GM21737 (cell line): ENCODE data around the gene TARBP1.
A peak's percentile ranks its signal among the peaks of the same experiment; 100 is the strongest.
"Not testable (repeated sequence)": the region's sequence is repeated elsewhere in the genome, so short reads cannot be mapped to it uniquely, and the experiment has no call there.

ENCODE experiments used
- ATAC-seq: cut with Tn5 transposase; IDR thresholded peaks from one replicate; pipeline ENCODE4 v1.9.1; 2021; ENCODE audit warnings: mild to moderate bottlenecking, moderate library complexity; ENCODE audit not compliant: unreplicated experiment

TARBP1 gene

DNA sequence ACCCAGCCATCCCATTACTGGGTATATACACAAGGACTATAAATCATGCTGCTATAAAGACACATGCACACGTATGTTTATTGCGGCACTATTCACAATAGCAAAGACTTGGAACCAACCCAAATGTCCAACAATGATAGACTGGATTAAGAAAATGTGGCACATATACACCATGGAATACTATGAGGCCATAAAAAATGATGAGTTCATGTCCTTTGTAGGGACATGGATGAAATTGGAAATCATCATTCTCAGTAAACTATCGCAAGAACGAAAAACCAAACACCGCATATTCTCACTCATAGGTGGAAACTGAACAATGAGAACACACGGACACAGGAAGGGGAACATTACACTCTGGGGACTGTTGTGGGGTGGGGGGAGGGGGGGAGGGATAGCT, 79.5 kb downstream of the TARBP1 start:
- not testable (repeated sequence) for ATAC-seq

- ATAC-seq, result peak; percentile 44
Measured at GRCh38 chr1:234398849-234399381, 80.1 kb downstream of the TARBP1 start.

DNA sequence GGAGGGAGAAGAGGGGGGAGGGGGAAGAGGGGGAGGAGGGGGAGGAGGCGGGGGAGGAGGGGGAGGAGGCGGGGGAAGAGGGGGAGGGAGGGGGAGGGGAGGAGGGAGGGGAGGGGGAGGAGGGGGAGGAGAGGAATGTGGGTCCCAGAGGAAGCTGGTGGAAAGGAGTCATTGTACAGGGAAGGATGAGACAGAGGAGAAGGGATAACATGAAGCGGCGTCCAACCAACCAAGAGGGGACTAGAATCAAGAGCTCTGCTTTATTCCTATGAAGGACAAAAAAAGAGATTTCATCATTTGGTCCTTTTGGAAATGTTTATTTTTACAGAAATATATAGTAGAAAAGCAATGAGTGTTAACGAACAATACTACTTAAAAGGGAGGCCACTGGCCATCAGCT, 81.2 kb downstream of the TARBP1 start:
- no peak for ATAC-seq

DNA sequence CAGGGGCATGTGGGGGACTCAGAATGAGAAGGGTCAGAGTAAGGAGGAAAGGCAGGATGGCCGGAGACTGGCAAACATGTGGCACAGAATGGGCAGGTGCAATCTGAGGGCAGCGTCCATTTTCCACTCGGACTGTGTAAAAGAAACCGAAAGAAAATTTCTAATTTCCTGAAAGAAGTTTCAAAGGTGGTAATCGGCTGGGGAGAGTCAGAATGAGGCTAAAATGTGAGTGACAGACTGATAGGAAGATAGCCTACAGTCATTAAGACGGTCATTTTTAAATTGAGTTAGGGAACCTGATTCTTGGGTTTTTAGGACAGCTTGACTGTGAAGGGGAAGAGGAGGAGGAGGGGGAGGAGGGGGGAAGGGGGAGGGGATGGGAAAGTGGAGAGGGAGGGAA, 82.1 kb downstream of the TARBP1 start:
- ATAC-seq, result no peak

GRCh38 chr1:234396092-234396491, 82.9 kb downstream of the TARBP1 start:
- no peak for ATAC-seq

DNA sequence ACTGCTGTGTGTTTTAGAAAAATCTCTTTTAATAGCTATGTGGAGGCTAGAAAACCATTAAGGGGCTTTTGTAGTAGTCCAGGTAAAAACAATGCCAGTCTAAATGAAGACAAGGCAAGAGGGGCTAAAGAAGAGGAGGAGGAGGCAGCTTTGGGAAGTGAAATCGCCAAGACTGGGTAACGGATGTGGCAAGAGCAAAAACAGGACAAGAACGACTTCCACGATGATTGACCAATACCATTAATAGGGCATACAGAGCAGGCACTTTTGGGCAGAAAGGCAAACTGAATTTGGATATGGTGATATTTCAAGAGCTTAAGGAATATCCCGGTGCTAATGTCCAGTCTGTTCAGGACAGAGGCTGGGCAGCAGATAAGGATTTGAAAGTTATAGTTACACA, 83.7 kb downstream of the TARBP1 start:
- ATAC-seq, result no peak

DNA sequence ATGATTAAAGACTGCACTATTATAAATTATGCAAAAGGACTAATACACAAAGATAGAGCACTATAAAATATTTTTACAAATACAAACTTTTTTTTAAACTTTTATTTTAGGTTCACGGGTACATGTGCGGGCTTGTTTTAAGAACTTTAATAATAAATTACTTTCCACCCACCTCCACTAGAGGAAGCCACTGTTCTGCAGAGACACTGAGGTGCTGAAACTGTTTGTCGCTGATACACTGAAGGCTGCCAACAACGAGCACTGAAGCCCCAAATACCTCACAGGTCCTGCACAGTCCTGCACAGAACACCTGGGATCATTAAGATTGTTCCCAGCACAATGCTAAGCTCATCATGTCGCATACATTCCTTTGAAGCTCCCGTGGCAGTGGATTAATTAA, 85.8 kb downstream of the TARBP1 start:
- ATAC-seq, result no peak

GRCh38 chr1:234388094-234388493, 90.9 kb downstream of the TARBP1 start:
- no peak for ATAC-seq

GRCh38 chr1:234386122-234386521, 92.9 kb downstream of the TARBP1 start:
- no peak for ATAC-seq

GRCh38 chr1:234381699-234382555, 97.1 kb downstream of the TARBP1 start:
- ATAC-seq, result no peak

DNA sequence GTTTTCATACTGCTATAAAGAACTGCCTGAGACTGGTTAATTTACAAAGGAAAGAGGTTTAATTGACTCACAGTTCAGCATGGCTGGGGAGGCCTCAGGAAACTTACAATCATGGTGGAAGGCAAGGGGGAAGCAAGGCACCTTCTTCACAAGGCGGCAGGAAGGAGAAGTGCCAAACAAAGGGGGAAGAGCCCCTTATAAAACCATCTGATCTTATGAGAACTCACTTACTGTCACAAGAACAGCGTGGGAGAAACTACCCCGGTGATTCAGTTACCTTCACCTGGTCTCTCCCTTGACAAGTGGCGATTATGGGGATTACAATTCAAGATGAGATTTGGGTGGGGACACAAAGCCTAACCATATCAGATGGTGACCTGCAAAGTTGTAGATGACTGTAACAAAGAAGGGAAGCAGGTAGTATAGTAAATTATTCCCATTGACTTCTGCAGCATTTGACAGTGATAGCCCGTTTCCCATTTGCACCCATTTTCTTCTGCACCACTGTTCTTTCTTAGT, 99.3 kb downstream of the TARBP1 start:
- ATAC-seq, result not testable (repeated sequence)

DNA sequence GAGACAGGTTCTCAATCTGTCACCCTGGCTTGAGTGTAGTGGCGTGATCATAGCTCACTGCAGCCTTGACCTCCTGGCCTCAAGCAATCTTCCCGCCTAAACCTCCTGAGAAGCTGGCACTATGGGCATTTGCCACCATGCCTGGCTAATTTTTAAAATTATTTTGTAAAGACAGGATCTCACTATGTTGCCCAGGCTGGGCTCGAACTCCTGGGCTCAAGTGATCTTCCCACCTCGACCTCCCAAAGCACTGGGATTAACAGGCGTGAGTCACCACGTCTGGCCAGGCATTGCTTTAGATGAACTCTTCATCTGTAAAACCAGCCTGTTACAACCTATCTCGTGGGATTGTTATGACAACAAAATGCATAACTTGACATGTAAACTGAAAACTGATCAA, 103.3 kb downstream of the TARBP1 start:
- no peak for ATAC-seq

DNA sequence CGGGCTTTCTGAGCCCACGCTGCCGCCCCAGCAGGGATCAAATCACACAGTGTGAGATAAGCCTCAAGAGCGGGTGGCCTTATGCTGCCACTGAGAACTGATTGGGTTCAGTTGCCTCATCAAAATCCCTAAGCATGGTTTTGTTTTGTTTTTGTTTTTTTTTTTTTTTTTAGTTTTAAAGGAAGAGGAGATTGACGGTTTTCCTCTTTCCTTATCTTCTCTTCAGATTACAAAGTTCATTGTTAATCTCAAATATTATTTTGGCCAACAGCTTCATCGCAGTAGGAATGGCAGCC, 105.1 kb downstream of the TARBP1 start:
- ATAC-seq, result no peak

GRCh38 chr1:234373064-234373958, 105.7 kb downstream of the TARBP1 start, which contains the start of gene COA6:
COA6 (plus strand) TSS chr1:234373456; CDS start chr1:234373467, 11 bp downstream.
- ATAC-seq, result peak; percentile 90

DNA sequence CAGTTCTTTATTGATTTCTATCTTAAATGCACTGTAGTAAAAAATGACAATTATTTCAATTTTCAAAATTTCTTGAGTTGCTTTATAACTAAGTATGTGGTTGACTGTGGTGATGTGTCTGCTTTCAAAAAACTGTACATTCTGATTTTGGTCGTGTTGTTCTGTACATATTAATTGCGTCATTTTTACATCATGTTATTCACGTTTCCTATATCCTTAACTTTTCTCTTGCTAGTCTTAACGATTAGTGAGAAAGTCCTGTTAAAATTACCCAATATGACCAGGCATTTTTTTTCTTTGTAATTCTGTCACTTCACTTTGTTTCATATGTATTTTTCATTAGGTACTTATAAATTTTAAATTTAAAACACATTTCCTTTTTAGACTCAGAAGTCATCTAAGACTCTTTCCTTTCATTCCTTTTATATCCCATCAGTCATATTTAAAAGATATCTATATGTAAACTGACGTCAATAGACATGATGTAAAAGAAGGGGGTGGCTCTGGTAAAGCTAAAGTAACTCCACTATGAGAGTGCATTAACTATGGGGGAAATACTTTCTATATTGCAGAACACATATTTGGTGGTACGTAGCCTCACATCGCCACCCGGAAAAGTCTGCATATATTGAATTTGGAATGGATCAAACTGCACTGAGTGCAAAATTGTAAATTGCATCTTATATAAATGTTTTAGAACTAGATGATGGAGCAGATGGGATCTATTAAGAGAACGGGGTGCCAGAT, 106.8 kb downstream of the TARBP1 start:
- no peak for ATAC-seq

DNA sequence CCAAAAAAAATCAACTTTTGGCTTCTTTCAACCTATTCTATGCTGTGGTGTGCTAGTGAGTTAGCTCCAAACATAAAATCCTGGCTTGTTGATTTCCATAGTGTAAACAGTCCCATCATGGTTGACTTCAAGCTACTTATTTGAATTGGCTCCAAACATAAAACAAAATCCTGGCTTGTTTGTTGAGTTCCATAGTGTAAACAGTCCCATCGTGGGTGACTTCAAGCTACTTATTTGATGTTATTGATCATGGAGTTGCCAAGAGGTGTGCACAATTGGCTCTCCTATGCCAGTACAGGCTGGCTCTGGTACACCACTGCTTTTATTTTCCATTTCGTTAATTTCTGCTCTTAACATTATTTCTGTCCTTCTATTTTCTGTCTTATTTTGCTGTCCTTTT, 107.6 kb downstream of the TARBP1 start:
- ATAC-seq, result no peak

DNA sequence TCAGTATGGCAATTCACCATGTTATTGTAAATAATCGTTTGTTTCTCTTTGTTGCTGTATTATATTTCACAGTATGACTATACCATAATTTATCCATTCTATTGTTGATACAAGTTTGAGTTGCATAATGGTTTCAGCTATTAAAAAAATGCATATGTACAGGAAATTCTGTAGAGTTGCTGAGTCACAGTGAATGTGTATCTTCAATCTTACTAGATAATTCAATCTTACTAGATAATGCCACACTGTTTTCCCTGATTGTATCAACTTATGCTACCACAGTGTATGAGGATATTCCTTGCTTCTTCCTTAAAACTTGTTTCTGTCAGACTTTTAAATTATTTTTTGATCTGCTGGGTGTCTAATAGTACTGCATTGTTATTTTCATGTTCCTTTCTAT, 109.2 kb downstream of the TARBP1 start:
- ATAC-seq, result no peak

DNA sequence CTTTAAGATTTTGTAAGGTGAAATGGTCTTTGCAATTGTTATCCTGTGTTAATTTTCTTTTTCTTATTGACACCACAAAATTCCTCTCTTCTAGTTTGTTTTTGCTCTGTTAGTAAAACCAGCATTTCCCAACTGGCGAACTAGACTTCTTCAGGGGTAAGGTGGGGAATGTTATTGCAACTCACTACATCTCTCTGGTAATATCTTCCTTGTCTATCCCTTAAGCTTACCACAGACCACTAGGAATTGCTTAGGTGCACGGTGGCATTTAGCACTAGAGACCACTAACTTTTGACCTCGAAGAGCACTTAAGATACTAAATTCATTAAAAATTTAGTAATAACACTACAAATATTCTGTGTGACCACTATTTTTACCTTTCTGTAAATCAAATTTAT, 109.9 kb downstream of the TARBP1 start:
- ATAC-seq, result no peak

GRCh38 chr1:234368320-234369032, 110.5 kb downstream of the TARBP1 start:
- no peak for ATAC-seq

- ATAC-seq, result no peak
Measured at GRCh38 chr1:234362558-234362957, 116.4 kb downstream of the TARBP1 start.
